Measurements from ENCODE around the gene TTC23. TPM values are rescaled to one million over a fixed set of nuclear protein-coding genes. Genes with fewer than 3 reads are reported as not detected.

TTC23 gene
- total RNA-seq, 1 experiment from 2014 or later = 13.4 TPM

DNA sequence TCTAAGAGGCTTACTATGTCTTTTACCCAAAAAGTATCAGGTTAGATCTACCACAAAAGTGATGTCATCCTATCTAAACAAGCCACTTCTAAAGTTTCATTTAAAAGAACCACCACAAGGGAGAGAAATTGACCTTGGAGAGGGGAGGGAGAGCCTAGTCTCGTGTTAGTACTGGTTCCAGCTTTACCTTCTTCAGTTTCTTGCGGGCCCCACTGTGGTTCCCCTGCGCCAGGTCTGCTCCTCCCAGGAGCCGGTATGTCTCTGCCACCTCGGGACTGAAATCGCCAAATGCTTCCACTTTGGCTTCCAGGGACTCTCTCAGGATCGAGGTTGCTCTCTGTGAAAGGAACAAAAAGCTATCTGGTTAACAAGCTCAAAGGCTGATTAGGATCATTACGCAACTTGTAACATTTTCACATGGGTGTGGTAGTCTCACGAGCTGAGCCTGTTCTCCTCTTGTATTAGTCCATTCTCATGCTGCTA is 93.4 kb downstream of the TTC23 start:
- no peaks in the 10 kb centered on the region for H3K9me3 ChIP-seq (ENCODE audit: low read depth, low read length, poor library complexity, severe bottlenecking)
- H3K27me3 ChIP-seq (replicated peaks; ENCODE audit: insufficient read depth, low read depth, low read length, poor library complexity) = no peaks in the 10 kb centered on the region
- H3K4me3 ChIP-seq (ENCODE audit: low read depth, low read length, poor library complexity, severe bottlenecking) = no peak overlapping the region
- no peaks in the 10 kb centered on the region for H3K4me1 ChIP-seq (ENCODE audit: insufficient read depth, low read length, poor library complexity, severe bottlenecking)
- BruUV-seq (replicated peaks) = no TSS peak
- CTCF ChIA-PET = no interaction called here
- no peak overlapping the region for H3K27ac ChIP-seq (ENCODE audit: low read depth, low read length, poor library complexity, severe bottlenecking)
- DNase-seq (ENCODE audit: low spot score) = no peak
- H3K36me3 ChIP-seq (ENCODE audit: insufficient read depth, low read length, poor library complexity, severe bottlenecking) = no peaks in the 10 kb centered on the region
- intact Hi-C loops (cut with micrococcal nuclease; ENCODE audit: unreplicated experiment) = no loop called here
- POLR2A ChIA-PET (ENCODE audit: low non-redundant PET) = no interaction called here
- TF ChIP-seq, protein P1, sequence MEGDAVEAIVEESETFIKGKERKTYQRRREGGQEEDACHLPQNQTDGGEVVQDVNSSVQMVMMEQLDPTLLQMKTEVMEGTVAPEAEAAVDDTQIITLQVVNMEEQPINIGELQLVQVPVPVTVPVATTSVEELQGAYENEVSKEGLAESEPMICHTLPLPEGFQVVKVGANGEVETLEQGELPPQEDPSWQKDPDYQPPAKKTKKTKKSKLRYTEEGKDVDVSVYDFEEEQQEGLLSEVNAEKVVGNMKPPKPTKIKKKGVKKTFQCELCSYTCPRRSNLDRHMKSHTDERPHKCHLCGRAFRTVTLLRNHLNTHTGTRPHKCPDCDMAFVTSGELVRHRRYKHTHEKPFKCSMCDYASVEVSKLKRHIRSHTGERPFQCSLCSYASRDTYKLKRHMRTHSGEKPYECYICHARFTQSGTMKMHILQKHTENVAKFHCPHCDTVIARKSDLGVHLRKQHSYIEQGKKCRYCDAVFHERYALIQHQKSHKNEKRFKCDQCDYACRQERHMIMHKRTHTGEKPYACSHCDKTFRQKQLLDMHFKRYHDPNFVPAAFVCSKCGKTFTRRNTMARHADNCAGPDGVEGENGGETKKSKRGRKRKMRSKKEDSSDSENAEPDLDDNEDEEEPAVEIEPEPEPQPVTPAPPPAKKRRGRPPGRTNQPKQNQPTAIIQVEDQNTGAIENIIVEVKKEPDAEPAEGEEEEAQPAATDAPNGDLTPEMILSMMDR (conservative IDR thresholded peaks at IDR 0.05; ENCODE audit: low read depth, low read length) = no peak
- no peak for TF ChIP-seq EZH2 (IDR thresholded peaks at IDR 0.05; ENCODE audit: borderline replicate concordance, low read depth, low read length, poor library complexity, severe bottlenecking)

DNA sequence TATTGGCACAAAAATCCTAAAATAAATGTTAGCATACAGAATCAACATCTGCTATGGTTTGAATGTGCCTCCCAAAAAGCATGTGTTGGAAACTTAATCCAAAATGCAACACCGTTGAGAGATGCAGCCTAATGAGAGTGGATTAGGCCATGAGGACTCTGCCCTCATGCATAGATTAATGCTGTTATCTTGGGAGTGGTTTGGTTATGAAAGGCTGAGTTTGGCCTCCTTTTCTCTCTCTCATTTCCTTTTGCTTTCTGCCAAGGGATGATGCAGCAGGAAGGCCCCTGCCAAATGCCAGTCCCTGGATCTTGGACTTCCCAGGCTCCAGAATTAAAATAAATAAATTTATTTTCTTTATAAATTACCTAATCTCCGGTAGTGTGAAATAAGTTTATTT is 95.1 kb downstream of the TTC23 start:
- BruUV-seq (replicated peaks) = no TSS peak
- H3K27ac ChIP-seq (ENCODE audit: low read depth, low read length, poor library complexity, severe bottlenecking) = no peak overlapping the region
- H3K4me3 ChIP-seq (ENCODE audit: low read depth, low read length, poor library complexity, severe bottlenecking) = no peak overlapping the region
- DNase-seq (ENCODE audit: low spot score) = peak; percentile 23
- no peaks in the 10 kb centered on the region for H3K9me3 ChIP-seq (ENCODE audit: low read depth, low read length, poor library complexity, severe bottlenecking)
- ChIA-PET POLR2A (ENCODE audit: low non-redundant PET) (no interaction called here), CTCF (no interaction called here)
- intact Hi-C loops (cut with micrococcal nuclease; ENCODE audit: unreplicated experiment) = no loop called here
- TF ChIP-seq, protein P1 (conservative IDR thresholded peaks at IDR 0.05; ENCODE audit: low read depth, low read length) = no peak
- TF ChIP-seq EZH2 (IDR thresholded peaks at IDR 0.05; ENCODE audit: borderline replicate concordance, low read depth, low read length, poor library complexity, severe bottlenecking) = no peak
- no peaks in the 10 kb centered on the region for H3K4me1 ChIP-seq (ENCODE audit: insufficient read depth, low read length, poor library complexity, severe bottlenecking)
- H3K36me3 ChIP-seq (ENCODE audit: insufficient read depth, low read length, poor library complexity, severe bottlenecking) = no peaks in the 10 kb centered on the region
- H3K27me3 ChIP-seq (replicated peaks; ENCODE audit: insufficient read depth, low read depth, low read length, poor library complexity) = no peaks in the 10 kb centered on the region

DNA sequence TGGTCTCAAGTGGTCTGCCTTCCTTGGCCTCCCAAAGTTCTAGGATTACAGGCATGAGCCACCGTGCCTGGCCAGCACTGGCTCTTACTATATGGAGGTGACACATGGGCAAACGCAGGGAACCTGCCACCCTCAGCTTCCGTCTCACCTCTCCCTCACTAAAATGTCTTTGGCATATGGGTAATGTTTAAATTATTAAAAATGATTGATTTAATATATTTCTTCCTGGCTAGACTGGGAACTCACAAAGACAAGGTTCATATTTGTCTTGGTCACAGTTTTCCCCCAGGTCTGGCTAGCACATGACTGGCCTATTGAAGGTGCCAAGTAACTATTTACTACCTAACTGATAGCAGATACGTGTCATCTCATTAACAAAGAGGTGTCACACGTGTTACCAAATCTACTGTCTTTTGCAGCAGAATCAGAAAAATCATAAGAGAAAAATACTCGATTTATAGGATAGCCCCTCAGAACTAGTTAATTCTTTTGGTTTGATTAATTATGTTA is 96.3 kb downstream of the TTC23 start:
- no TSS peak for BruUV-seq (replicated peaks)
- intact Hi-C loops (cut with micrococcal nuclease; ENCODE audit: unreplicated experiment) = no loop called here
- H3K27me3 ChIP-seq (replicated peaks; ENCODE audit: insufficient read depth, low read depth, low read length, poor library complexity) = no peaks in the 10 kb centered on the region
- no peak overlapping the region for H3K27ac ChIP-seq (ENCODE audit: low read depth, low read length, poor library complexity, severe bottlenecking)
- ChIA-PET CTCF (no interaction called here), POLR2A (ENCODE audit: low non-redundant PET) (interaction anchor here (0.7 kb wide), 1 partner anchor 91 kb away, joined by 3 read pairs; no protein-coding TSS in a partner anchor)
- DNase-seq (ENCODE audit: low spot score) = no peak
- no peaks in the 10 kb centered on the region for H3K36me3 ChIP-seq (ENCODE audit: insufficient read depth, low read length, poor library complexity, severe bottlenecking)
- TF ChIP-seq EZH2 (IDR thresholded peaks at IDR 0.05; ENCODE audit: borderline replicate concordance, low read depth, low read length, poor library complexity, severe bottlenecking) = no peak
- TF ChIP-seq, protein P1 (conservative IDR thresholded peaks at IDR 0.05; ENCODE audit: low read depth, low read length) = no peak
- no peaks in the 10 kb centered on the region for H3K4me1 ChIP-seq (ENCODE audit: insufficient read depth, low read length, poor library complexity, severe bottlenecking)
- no peaks in the 10 kb centered on the region for H3K9me3 ChIP-seq (ENCODE audit: low read depth, low read length, poor library complexity, severe bottlenecking)
- H3K4me3 ChIP-seq (ENCODE audit: low read depth, low read length, poor library complexity, severe bottlenecking) = no peak overlapping the region
